Nephron (organoid): ENCODE data around the gene TMTC2.

Experiments
- H3K27ac Mint-ChIP-seq, 3 experiments: 2 replicates each; pipeline ENCODE4 v1.8.0; 2020; ENCODE audit warnings: mixed read lengths in 3 of 3, mild to moderate bottlenecking in 2 of 3, moderate library complexity in 1 of 3
- H3K27me3 Mint-ChIP-seq: 2 replicates; pipeline ENCODE4 v1.8.0; 2021; ENCODE audit warnings: low read depth, mild to moderate bottlenecking, moderate library complexity, mixed read lengths
- H3K36me3 Mint-ChIP-seq: 2 replicates; pipeline ENCODE4 v1.8.0; 2020; ENCODE audit warnings: low read depth, mixed read lengths
- H3K4me1 Mint-ChIP-seq: 2 replicates; pipeline ENCODE4 v1.8.0; 2020; ENCODE audit warnings: mixed read lengths
- H3K4me3 Mint-ChIP-seq, 3 experiments: 2 replicates each; pipeline ENCODE4 v1.8.0; 2020; ENCODE audit warnings: mild to moderate bottlenecking in 3 of 3, mixed read lengths in 3 of 3, moderate library complexity in 2 of 3
- H3K9me3 Mint-ChIP-seq: 2 replicates; pipeline ENCODE4 v1.8.0; 2020; ENCODE audit warnings: mixed read lengths
- TF ChIP-seq, protein P1 (sequence below), 3 experiments: fragments of 200-600 bp; sonication (generic); IDR thresholded peaks; one replicate each; pipeline ENCODE4 v1.5.0; 2021; ENCODE audit warnings: antibody characterized with exemption in 3 of 3; ENCODE audit not compliant: unreplicated experiment in 3 of 3

TMTC2 gene

GRCh38 chr12:83136411-83136810 is 449.7 kb downstream of the TMTC2 start:
- TF ChIP-seq, protein P1, sequence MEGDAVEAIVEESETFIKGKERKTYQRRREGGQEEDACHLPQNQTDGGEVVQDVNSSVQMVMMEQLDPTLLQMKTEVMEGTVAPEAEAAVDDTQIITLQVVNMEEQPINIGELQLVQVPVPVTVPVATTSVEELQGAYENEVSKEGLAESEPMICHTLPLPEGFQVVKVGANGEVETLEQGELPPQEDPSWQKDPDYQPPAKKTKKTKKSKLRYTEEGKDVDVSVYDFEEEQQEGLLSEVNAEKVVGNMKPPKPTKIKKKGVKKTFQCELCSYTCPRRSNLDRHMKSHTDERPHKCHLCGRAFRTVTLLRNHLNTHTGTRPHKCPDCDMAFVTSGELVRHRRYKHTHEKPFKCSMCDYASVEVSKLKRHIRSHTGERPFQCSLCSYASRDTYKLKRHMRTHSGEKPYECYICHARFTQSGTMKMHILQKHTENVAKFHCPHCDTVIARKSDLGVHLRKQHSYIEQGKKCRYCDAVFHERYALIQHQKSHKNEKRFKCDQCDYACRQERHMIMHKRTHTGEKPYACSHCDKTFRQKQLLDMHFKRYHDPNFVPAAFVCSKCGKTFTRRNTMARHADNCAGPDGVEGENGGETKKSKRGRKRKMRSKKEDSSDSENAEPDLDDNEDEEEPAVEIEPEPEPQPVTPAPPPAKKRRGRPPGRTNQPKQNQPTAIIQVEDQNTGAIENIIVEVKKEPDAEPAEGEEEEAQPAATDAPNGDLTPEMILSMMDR (IDR thresholded peaks at IDR 0.05; ENCODE audit: unreplicated experiment in 3 of 3): no peak
- Mint-ChIP-seq H3K27ac (no peak overlapping the region), H3K4me1 (peaks cover 13% of the 10 kb centered on the region), H3K4me3 (no peak overlapping the region), H3K9me3 (peaks cover 10% of the 10 kb centered on the region), H3K27me3 (no peaks in the 10 kb centered on the region), H3K36me3 (peaks cover 19% of the 10 kb centered on the region)

DNA sequence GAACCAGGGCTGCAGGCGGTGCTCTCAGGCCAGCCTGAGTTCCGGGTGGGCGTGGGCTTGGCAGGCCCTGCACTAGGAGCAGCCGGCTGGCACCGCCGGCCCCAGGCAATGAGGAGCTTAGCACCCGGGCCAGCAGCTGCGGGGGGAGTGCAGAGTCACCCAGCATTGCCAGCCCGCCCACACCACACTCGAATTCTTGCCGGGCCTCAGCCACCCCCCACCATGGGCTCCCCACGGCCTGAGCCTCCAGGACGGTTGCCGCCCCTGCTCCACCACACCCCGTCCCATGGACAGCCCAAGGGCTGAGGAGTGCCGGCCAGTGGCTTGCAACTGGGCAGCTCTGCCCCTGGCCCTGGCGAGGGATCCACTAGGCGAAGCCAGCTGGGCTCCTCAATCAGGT is 453.4 kb downstream of the TMTC2 start:
- H3K27me3 Mint-ChIP-seq: no peaks in the 10 kb centered on the region
- TF ChIP-seq, protein P1 (IDR thresholded peaks at IDR 0.05; ENCODE audit: unreplicated experiment in 3 of 3): no peak
- H3K9me3 Mint-ChIP-seq: peaks cover 12% of the 10 kb centered on the region
- H3K4me1 Mint-ChIP-seq: peaks cover 6% of the 10 kb centered on the region
- H3K27ac Mint-ChIP-seq: no peak overlapping the region
- H3K36me3 Mint-ChIP-seq: peaks cover 13% of the 10 kb centered on the region
- no peak overlapping the region for H3K4me3 Mint-ChIP-seq

- TF ChIP-seq, protein P1 (IDR thresholded peaks at IDR 0.05; ENCODE audit: unreplicated experiment in 3 of 3): no peak
- Mint-ChIP-seq H3K27me3 (no peaks in the 10 kb centered on the region), H3K36me3 (peaks cover 13% of the 10 kb centered on the region), H3K9me3 (peaks cover 12% of the 10 kb centered on the region), H3K27ac (no peak overlapping the region), H3K4me3 (no peak overlapping the region), H3K4me1 (peaks cover 3% of the 10 kb centered on the region)
Observed at GRCh38 chr12:83141460-83141994, 454.8 kb downstream of the TMTC2 start.

GRCh38 chr12:83142914-83143313 is 456.2 kb downstream of the TMTC2 start:
- peaks cover 13% of the 10 kb centered on the region for H3K36me3 Mint-ChIP-seq
- H3K4me1 Mint-ChIP-seq: no peaks in the 10 kb centered on the region
- H3K9me3 Mint-ChIP-seq: peaks cover 12% of the 10 kb centered on the region
- no peak overlapping the region for H3K27ac Mint-ChIP-seq
- TF ChIP-seq, protein P1 (IDR thresholded peaks at IDR 0.05; ENCODE audit: unreplicated experiment in 3 of 3): no peak
- H3K27me3 Mint-ChIP-seq: no peaks in the 10 kb centered on the region
- no peak overlapping the region for H3K4me3 Mint-ChIP-seq

DNA sequence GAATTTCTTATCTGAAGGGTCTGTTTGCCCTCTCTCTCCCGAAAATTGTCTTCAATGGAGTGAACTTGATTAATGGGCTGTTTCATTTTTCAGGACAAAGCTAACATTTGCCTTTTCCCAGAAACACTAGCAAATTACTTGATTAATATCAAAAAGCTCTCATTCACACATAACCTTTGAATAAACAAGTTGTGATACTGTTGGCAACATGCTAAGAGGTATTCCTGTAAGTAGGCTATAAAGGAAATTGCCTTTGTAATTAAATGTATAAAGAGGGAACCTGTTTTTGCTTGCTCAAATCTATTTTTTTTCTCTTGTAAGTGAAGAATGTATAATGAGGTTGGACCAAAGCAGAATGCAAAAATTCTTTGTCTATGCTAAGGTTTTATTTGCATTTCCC is 457.2 kb downstream of the TMTC2 start:
- Mint-ChIP-seq H3K27ac (no peak overlapping the region), H3K4me1 (no peaks in the 10 kb centered on the region), H3K36me3 (peaks cover 13% of the 10 kb centered on the region), H3K4me3 (no peak overlapping the region), H3K9me3 (peaks cover 12% of the 10 kb centered on the region), H3K27me3 (no peaks in the 10 kb centered on the region)
- TF ChIP-seq, protein P1 (IDR thresholded peaks at IDR 0.05; ENCODE audit: unreplicated experiment in 3 of 3): no peak

DNA sequence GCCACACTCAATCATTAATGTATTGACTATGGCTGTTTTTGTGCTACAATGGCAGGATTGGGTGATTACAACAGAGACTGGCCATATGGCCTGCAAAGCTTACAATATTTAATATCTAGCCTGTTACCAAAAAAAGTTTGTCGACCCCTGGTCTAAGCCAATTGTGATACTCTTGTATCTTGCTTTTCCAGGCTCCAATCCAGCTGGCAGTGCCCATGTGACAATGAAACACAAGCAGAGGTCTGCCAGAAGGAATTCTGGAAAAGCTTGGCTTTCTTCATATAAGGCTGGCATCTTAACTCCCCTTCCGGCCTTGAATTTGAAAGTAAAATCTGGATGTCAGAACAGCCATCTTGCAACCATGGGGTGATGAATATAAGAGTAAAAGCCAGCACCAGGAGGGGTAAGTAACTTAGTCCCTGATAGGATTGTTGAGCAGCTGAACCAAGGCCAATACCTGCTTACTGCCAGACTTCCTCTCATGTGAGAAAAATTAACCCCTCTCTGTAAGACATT is 458.7 kb downstream of the TMTC2 start:
- Mint-ChIP-seq H3K9me3 (peaks cover 9% of the 10 kb centered on the region), H3K27ac (no peak overlapping the region), H3K4me1 (no peaks in the 10 kb centered on the region), H3K36me3 (peaks cover 6% of the 10 kb centered on the region), H3K4me3 (no peak overlapping the region), H3K27me3 (no peaks in the 10 kb centered on the region)
- TF ChIP-seq, protein P1 (IDR thresholded peaks at IDR 0.05; ENCODE audit: unreplicated experiment in 3 of 3): no peak
